T follicular helper cell (primary cell): Measurements from ENCODE around the gene REX1BD.
"Not testable (repeated sequence)": the region's sequence is repeated elsewhere in the genome, so short reads cannot be mapped to it uniquely, and the experiment has no call there.

Experiments
- DNase-seq: peaks from one replicate; pipeline ENCODE4 v3.0.0-alpha.2; 2020; ENCODE audit warnings: low read depth

Gene REX1BD

DNA sequence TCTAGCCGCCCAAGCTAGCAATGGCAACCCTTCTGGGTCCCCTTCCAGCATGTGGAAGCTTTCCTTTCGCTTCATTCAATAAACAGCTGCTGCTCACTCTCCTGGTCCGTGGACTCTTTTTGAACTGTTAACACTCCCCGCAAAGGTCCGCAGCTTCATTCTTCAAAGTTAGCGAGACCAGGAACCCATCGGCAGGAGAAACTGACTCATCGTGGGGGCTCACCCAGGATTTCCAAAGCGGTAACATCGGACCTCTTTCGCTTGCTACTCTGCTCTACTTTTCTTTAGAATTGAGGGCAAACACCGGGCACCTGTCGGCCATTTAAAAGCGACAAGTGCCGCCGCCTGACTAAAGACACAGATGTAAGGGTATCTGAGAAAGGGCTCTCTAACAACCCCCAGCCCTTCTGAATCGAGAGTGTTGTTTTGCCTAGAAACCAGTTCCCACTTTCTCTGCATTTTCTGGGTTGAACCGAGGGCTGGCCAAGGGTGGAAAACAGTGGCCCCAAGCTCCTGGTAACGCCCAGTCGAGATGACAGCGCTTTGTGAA is 11.2 kb upstream of the REX1BD start:
- DNase-seq: no peak

DNA sequence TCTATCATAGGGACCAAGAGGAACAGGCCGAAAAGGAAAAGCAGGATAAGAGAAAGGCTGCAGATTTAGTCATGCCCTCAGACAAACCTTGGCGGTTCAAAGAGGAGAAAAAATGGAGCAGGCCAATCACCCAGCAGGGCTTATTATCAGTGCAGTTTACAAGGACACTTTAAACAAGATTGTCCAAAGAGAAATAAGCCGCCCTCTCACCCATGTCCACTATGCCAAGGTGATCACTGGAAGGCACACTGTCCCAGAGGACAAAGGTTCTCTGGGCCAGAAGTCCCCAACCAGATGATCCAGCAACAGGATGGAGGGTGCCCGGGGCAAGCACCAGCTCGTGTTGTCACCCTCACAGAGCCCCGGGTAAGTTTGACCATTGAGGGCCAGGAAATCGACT is 8.3 kb upstream of the REX1BD start:
- DNase-seq: no peak

DNA sequence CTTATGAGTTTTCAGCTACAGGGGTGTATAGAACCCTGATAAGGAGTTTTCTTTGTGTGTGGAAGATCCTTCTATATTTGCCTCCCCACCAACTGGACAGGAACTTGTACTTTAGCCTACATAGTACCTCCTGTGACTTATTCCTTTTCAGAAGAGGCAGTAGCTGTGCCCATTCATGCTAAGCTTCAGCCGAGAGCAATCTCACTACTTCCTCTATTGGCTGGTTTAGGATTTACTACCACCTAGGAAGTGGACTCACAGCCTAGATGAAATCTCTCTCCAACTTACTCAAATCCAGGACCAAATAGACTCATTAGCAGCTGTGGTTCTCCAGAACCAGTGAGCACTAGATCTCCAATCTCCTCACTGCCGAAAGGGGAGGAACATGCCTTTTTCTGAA is 2.3 kb upstream of the REX1BD start:
- no peak for DNase-seq

DNA sequence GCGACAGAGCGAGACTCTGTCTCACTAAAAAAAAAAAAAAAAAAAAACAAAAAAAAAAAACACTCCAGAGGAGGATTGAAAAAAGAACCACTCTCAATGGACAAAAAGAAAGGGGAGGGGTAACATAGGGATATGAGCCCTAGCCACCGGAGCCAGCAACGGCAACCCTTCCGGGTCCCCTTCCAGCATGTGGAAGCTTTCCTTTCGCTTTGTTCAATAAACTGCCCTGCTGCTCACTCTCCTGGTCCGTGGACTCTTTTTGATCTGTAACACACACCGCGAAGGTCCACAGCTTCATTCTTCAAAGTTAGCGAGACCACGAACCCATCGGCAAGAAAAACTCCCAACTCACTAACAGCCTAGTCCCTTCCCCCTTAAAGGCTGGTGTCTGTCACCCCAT is 1.0 kb upstream of the REX1BD start:
- no peak for DNase-seq

DNA sequence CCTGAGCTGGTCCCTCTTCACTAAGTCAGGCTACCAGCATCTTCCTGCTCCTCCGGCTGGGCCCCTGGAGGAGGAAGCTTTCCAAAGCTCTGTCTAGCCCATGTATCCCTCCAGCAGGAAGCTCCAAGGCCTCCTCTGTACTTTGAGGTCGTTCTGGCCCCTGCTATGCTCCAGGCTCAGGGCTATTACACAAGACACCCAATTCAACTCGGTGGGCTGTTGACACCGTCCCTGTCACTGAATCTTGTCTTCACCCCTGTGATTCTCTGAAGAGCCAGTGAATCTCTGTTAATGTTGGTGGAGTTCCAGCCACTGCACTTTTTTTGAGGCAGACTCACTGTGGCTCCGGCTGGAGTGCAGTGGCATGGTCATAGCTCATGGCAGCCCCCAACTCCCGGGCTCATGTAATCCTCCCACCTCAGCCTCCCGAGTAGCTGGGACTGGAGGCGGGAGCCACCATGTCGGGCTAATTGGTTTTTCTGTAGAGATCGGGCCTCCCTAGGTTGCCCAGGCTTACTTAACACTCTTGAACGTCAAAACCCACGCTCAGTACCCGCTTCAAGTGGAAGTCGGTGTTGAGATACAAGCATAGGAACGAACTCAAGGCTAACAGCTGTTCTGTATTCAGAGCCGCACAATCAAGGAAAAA is 512 bp upstream of the REX1BD start:
- no peak for DNase-seq

DNA sequence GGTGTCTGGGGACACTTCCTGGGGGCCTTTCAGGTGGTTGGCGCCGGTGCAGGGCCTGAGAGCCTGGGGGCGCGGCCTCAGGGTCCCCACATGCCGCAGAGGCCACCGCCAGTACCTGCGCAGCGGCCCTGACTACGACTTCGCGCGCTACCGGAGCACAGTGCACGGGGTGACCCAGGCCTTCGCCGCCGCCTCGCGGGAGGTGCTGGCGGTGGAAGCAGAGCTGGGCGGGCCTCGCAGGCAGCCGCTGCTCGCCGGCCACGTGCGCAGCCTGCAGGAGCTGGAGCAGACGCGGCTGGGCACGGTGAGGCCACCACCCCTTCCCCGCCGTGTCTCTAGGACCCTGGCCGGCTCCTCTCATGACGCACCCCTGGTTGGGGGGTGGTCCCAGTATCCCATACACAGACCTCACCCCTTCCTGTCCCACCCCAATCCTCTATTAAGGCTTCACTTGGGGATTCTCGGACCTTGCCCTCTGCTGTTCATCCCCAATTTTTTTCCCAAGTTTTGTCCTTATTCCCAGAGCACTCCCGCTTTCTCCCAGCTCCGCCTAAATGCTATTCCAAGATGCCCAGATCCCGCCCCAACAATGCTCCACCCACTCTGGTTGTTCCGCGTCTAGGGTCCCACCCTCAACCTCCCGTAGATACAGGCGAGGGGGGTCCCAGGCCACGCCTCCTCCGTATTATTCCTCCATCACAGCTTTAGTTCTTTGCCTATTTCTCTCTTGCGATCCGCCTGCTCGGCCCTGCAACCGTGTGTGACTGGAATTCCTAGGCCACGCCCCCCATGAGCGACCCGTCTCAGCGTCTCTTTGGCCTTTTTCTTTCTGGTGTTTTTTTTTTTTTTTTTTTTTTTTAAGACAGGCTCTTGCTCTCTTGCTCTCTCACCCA is 1.0 kb downstream of the REX1BD start:
- peak; percentile 58 for DNase-seq

DNA sequence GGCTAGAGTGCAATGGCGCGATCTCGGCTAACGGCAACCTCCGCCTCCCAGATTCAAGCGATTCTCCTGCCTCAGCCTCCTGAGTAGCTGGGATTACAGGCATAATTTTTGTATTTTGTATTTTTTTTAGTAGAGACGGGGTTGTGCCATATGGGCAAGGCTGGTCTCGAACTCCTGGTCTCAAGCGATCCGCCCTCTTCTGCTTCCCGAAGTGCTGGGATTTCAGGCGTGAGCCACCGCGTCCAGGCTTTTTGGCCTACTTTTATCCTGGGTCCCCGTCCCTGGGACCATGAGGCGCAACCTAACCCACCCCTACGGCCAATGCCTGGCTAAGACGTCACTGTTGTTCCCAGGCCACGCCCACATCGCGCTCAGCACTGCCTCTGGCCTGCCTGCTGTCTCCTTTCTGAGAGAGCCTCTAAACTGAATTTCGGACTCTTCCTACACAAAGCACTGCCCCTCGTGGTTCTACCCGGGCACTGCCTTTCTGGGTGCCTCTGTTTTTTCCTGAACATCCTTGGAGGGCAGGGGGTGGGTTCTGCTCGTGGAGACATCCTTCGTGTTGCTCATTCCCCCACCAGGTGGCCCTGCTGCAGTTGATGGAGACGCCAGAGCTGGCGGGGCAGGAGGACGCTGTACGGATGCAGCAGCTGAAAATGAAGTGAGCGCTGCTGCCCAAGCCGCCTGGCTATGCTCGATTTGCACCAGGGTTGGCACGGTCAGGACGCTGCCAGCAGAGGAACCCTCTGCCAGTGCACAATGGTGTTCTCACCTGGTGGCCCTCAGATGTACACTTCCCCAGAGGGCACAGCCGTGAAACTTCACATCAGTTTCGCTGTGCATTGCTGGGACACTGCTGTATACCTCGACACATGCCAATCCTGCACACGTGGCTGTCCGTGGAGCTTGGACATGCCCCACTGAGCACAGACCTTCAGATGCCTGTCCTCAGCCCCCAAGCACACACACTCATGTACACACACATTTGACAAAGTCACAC is 2.0 kb downstream of the REX1BD start:
- DNase-seq: no peak

DNA sequence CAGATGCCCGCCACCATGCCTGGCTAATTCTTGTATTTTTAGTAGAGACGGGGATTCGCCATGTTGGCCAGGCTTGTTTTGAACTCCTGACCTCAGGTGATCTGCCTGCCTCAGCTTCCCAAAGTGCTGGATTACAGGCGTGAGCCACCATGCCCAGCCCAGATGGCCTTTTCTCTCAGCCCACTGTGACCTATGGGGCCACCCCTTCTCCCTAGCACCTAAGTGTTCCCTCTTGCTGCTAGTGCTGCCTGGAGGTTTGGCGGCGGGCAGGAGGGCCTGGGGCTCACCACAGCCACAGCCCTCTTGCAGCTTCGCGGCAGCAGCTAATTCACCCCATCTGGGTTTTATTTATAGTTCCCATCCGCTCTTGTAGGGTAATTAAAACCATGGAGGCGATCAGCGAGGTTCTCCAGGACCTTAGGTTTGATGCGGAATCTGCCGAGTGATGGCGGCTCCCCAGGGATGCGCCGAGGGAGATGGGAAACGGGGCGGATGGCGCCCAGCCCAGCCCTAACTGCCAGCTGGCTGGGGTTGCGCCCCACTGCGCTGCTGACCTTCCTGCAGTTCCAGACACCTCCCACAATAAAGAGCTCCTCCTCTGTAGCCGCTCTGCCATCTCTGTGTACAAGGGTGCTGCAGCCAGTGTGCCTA is 3.3 kb downstream of the REX1BD start:
- DNase-seq: no peak

DNA sequence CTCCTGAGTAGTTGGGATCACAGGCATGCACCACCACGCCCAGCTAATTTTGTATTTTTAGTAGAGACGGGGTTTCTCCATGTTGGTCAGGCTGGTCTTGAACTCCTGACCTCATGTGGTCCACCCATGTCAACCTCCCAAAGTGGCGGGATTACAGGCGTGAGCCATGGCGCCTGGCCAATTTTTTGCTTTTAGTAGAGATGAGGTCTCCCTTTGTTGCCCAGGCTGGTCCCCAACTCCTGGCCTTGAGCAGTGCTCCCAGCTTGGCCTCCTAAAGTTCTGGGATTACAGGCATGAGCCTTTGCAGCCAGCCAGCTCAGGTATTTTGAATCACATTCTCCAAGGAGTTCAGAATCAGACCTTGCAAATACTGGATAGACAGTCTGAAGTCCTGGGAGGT is 4.1 kb downstream of the REX1BD start:
- not testable (repeated sequence) for DNase-seq

DNA sequence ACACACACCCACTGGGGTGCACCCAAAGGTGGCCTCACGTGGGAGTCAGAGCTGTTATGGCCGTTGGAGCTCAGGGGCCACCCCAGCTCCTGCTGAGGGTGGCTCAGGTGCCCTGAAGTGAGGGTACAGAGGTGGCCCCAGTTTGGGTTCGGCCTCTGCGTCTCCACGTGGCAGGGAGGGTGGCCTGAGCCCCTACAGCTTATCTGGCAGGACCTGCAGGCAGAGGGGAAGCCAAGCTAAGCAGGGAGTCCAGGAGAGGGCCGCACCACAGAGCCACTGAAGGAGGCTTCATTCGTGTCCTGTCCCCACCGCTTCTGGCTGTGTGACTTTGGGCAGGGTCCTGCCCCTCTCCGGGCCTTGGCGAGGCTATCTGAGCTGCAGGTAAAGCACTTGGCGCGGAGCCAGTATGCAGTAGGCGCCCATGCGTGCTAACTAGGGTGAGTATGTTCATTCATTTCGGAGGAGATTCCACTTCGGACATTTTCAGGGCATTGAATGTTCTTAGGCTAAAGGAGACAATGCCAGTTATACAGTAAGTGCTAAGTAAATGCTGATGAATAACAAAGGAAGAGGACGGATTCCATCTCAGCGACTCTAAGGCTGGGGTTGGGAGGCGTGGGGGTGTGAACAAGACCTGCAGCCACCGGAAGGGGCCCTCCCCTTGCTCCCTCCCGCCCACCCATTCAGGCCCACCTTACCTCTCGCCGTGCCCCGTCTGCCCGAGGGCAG is 4.9 kb downstream of the REX1BD start:
- no peak for DNase-seq

DNA sequence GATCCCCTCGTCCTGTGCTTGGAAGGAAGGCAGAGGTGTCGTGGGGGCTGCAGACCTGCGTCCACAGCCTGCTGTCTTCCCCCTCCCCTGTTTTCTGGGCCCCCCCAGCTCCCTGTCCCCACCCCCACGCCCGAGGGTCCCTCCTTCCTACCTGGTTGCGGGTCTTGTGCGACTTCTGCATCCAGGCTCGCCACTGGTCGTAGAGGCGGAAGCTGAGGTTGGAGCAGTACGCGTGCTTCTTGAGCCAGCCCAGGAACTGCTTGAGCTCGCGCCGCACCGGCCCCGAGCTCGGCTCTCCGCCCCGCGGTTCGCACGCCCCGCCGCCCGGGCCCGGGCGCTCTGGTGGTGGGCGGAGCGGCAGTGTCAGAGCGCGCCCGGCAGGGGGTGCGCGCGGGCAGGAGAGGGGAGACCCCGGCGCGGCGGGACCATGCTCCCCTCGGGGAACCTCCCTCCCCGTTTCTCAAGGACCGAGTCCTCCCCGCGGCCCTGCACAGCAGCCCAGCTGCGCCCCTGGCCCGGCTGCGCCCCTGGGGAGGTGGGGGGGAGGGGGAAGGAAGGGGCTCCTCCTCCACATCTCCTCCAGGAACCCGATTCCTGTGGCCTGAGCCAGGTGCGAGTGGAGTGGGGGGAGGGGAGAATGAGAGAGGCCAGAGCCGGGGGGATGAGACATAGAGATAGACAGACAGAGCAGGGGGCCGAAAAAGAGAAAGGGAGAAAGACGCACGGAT is 5.7 kb downstream of the REX1BD start:
- peak; percentile 64 for DNase-seq

DNA sequence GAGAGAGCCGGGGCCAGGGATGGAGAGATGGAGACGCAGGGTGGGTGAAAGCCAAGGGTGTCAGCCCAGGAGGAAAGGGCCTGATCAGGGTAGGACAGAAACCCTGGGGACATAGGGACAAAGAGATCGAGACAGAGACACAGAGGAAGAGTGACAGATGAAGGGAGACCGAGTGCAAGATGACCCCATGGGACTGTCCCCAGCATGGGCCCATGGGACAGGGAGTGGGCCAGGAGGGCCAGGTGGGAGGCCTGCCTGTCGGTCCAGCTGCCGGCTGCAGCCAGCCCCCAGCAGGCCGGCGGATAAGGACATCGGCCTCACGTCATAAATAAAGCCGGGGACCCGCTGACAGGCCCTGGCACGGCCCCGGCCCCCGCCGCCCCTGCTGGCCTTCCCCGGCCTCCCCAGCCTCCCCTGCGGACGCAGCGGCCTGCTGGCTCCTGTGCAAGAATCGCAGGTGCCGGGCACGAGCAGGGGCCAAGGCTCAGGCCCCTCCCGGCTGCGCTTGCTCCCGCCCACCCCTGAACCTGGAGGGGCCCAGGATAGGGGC is 6.3 kb downstream of the REX1BD start:
- DNase-seq: no peak

DNA sequence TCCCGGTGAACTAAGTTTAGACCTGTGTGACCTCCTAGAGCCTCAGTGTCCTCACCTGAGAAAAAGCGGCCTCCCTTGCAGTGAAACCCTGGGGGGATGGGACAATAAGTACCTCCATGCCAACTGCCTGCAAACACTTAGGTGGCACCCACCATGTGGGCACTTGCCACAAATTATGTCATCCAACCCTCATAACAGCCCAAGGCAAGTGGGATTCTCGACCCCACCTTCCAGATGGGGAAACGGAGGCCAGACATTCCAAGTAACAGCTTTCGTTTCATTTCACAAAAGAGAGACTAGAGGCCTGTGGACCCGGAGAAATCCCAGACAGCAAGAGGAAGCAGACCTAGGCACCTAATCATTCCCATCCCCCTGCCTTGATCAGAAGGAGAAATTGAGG is 6.9 kb downstream of the REX1BD start:
- no peak for DNase-seq

DNA sequence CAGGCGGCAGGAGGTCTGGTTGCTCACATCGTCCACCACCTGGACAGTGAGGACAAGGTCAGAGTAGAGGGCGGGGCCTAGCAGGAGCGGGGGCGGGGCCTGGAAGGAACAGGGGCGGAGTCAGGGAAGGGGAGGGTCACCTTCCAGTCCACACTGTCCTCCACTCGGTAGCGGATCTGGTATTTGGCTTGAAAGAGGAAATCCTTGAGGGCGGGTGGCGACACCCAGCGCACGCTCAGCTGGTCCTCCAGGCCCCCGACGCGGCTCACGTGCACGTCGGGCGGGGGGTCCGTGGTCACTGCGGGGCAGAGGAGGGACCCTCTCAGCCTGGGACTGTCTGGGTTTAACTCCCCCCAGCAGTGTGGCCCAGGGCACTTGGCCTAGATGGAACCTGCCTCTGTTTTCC is 8.2 kb downstream of the REX1BD start:
- no peak for DNase-seq

DNA sequence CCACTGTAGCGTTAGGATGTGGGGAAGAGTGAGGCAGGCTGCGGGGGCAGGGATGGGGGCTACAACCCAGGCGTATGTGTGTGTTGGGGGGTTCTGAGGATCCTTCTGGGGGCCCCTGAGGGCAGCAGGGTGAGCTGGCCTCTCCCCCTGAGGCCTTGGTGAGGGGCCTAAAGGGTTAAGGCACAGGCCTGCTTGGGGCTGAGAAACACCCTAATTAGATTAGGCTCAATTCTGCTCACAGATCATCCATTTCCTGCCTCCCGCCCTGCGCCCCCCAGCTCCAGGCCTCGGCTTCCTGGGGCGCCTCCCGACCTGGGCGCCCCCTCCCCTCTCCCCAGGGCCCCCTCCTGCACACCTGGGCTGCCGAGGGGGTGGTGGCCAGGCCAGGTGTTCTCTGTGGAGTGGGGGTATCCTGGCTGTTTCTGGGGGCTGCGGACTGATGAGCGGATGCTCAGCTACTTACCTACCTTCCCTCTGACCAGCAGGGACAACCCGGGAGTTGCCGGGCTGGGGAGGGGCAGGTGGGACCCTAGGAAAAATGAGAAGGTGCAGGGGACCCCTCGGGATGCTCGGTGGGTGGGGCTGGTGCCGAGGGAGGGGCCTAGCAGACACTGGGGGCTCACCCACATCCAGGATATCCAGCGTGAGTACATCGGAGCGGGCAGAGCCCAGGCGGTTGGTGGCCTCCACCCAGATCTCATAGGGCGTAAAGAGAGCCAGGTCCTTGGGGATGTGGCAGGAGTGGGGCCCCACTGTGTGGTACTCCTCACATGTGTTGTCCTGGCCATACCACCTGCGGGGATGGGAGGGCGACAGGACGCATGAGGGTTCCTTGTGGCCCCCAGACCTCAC is 9.4 kb downstream of the REX1BD start:
- DNase-seq: no peak

DNA sequence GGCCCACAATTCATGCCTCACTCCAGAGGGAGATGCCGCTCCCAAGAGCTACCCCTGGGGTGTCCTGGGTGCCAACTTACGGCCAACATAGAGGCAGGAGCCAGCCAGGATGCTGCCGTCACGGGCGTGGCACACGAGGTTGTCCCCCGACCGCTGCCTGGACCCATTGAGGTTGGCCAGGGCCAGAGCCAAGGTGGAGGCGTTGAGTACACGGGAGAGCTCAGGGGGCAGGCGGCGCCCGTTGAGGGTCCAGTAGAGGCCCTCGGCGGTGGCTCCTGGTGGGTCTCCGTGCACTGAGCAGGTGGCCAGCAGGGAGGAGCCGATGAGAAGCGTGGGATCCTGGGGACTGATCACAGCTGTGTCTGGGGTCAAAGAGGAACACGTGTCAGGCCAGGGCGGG is 10.9 kb downstream of the REX1BD start:
- DNase-seq: no peak

DNA sequence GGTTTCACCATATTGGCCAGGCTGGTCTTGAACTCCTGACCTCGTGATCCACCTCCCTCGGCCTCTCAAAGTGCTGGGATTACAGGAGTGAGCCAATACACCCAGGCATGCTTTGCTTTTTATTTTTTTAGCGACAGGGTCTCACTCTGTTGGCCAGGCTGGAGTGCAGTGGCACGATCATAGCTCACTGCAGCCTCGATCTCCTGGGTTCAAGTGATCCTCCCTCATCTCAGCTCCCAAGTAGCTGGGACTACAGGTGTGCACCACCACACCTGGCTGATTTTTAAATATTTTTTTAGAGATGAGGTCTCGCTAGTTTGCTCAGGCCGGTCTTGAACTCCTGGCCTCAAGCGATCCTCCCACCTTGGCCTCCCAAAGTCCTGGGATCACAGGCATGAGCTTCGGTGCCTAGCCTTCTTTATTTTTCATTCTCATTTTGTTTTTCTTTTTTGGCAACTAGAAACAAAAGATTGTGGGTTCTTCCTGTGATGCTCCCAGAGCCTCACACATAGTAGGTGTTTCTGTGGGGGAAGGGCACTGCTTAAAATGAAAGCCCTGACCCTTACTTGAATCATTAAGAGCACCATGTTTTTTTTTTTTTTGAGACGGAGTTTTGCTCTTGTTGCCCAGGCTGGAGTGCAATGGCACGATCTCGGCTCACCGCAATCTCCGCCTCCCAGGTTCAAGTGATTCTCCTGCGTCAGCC is 12.2 kb downstream of the REX1BD start:
- not testable (repeated sequence) for DNase-seq

DNA sequence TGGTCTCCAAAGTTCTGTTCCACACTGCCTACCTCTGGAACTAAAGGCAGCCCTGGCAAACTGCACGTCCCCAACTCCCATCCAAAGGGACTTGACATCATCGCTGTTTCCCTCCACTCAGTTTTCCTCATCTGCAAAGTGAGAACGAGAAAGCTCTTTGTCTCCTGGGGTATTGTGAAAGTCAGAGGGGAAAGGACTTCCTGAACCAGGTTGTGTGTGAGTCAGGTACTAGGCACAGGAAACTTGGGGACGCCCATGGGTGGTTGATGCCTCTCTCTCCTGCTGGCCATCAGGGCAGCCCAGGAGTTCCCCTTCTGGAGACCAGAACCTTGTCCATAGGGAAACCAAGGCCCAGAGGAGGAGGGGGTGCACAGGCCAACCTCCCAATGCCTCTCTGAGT is 13.3 kb downstream of the REX1BD start:
- no peak for DNase-seq
